Neural cell (in vitro differentiated cells): Measurements from ENCODE around the gene CEP85.

Experiments used
- RAD21 ChIP-seq: fragments of 450-650 bp; conservative IDR thresholded peaks from 2 replicates; pipeline ENCODE4 v1.6.1; 2014; ENCODE audit warnings: antibody characterized with exemption, mild to moderate bottlenecking, moderate library complexity
- SMC3 ChIP-seq: fragments of 450-650 bp; conservative IDR thresholded peaks from 2 replicates; pipeline ENCODE4 v1.6.1; 2014; ENCODE audit warnings: antibody characterized with exemption, mild to moderate bottlenecking, moderate library complexity; ENCODE audit not compliant: poor library complexity
- TAF1 ChIP-seq: IDR thresholded peaks from 2 replicates; pipeline ENCODE4 v1.6.1; 2012; ENCODE audit warnings: low read depth
- TF ChIP-seq, protein P1 (sequence below): fragments of 450-650 bp; IDR thresholded peaks from 2 replicates; pipeline ENCODE4 v1.5.1; 2014; ENCODE audit warnings: antibody characterized with exemption, mild to moderate bottlenecking, moderate library complexity; ENCODE audit not compliant: poor library complexity, severe bottlenecking

DNA sequence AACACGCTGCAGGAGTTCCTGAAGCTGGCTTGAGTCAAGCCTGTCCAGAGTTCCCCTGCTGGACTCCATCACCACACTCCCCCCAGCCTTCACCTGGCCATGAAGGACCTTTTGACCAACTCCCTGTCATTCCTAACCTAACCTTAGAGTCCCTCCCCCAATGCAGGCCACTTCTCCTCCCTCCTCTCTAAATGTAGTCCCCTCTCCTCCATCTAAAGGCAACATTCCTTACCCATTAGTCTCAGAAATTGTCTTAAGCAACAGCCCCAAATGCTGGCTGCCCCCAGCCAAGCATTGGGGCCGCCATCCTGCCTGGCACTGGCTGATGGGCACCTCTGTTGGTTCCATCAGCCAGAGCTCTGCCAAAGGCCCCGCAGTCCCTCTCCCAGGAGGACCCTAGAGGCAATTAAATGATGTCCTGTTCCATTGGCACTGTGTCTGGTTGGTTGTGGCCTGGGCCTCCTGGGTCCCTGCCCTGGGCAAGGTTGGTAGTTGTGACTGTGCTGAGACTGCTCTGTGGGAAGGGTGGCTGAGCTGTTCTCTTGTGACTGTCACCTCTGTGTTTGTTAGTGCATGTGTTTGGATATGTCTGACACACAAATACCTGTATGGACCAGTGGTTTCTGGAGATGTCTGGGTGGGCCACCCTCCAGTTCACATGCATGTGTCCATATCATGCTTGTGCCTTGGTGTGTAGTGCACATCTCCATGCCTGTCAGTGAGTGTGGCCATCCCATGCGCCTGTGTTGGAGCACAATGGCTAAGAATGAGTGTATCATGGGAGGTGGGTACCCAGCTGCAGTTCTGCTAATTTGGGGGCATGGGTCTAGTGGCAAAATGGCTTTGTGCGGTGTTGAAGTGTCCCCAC, 47.3 kb downstream of the CEP85 start:
- TF ChIP-seq SMC3 (no peak), TAF1 (no peak), RAD21 (no peak)
- TF ChIP-seq, protein P1, sequence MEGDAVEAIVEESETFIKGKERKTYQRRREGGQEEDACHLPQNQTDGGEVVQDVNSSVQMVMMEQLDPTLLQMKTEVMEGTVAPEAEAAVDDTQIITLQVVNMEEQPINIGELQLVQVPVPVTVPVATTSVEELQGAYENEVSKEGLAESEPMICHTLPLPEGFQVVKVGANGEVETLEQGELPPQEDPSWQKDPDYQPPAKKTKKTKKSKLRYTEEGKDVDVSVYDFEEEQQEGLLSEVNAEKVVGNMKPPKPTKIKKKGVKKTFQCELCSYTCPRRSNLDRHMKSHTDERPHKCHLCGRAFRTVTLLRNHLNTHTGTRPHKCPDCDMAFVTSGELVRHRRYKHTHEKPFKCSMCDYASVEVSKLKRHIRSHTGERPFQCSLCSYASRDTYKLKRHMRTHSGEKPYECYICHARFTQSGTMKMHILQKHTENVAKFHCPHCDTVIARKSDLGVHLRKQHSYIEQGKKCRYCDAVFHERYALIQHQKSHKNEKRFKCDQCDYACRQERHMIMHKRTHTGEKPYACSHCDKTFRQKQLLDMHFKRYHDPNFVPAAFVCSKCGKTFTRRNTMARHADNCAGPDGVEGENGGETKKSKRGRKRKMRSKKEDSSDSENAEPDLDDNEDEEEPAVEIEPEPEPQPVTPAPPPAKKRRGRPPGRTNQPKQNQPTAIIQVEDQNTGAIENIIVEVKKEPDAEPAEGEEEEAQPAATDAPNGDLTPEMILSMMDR, result no peak
